Ectodermal cell (in vitro differentiated cells): Measurements from ENCODE around the gene CDK6.

Source experiments
- H3K27ac ChIP-seq: 2 replicates; pipeline ENCODE4 v1.7.0; 2013; ENCODE audit warnings: mild to moderate bottlenecking, low read depth, low read length; ENCODE audit not compliant: insufficient read depth, poor library complexity, severe bottlenecking
- H3K27me3 ChIP-seq: 2 replicates; pipeline ENCODE4 v1.7.0; 2013; ENCODE audit warnings: mild to moderate bottlenecking, low read length; ENCODE audit not compliant: insufficient read depth, control insufficient read depth, poor library complexity, severe bottlenecking
- H3K36me3 ChIP-seq: one replicate; pipeline ENCODE4 v1.7.0; 2013; ENCODE audit warnings: low read length; ENCODE audit not compliant: control insufficient read depth, insufficient read depth
- H3K4me1 ChIP-seq: one replicate; pipeline ENCODE4 v1.7.0; 2013; ENCODE audit warnings: low read length; ENCODE audit not compliant: control insufficient read depth, insufficient read depth
- H3K4me3 ChIP-seq: 2 replicates; pipeline ENCODE4 v1.7.0; 2013; ENCODE audit warnings: low read depth, low read length, control low read depth; ENCODE audit not compliant: insufficient read depth
- H3K9me3 ChIP-seq: 2 replicates; pipeline ENCODE4 v1.7.0; 2013; ENCODE audit warnings: mild to moderate bottlenecking, low read length, moderate library complexity; ENCODE audit not compliant: control insufficient read depth
- WGBS, 2 experiments: methylation state at CpG; one replicate each; pipeline ENCODE4 v1.1.7; 2013; ENCODE audit warnings: missing lambda C conversion rate in 2 of 2; 5-methylcytosine and 5-hydroxymethylcytosine counted together

CDK6 gene

DNA sequence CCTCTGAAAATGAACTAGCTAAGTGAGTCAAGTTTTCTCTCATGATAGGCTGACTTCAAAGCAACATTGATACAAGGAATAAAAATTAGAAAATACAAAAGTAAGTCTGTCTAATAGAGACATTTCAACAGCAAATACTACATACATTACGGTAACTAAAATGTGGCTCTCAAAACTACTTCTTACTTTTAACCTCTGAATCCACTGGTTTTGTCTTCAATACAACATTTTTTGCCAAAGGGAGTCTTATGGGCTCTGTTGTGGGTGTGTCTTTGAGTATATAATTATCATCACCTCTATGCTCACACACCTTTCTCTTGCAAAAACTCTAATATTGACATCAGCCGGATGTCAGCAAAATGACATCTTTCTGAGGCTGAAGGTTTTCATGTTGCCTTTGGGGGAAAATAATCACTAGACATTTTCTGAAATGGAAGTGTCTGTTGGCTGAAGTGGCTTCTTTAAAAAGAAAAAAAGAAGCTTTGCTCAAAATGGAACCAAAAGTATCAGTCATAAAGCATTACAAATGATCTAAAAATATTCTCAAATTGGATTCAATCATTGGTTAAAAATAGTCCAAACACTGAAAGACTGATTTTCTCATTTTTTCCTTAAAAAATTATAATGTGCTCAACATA, 204.4 kb downstream of the CDK6 start:
- H3K36me3 ChIP-seq, result no peaks in the 10 kb centered on the region
- no peak overlapping the region for H3K4me3 ChIP-seq
- H3K27me3 ChIP-seq, result no peaks in the 10 kb centered on the region
- no peaks in the 10 kb centered on the region for H3K9me3 ChIP-seq
- no peaks in the 10 kb centered on the region for H3K4me1 ChIP-seq
- WGBS, 2 experiments, result 100% methylated on average over 1 to 2 of the region's 2 CpGs
- H3K27ac ChIP-seq, result no peak overlapping the region

DNA sequence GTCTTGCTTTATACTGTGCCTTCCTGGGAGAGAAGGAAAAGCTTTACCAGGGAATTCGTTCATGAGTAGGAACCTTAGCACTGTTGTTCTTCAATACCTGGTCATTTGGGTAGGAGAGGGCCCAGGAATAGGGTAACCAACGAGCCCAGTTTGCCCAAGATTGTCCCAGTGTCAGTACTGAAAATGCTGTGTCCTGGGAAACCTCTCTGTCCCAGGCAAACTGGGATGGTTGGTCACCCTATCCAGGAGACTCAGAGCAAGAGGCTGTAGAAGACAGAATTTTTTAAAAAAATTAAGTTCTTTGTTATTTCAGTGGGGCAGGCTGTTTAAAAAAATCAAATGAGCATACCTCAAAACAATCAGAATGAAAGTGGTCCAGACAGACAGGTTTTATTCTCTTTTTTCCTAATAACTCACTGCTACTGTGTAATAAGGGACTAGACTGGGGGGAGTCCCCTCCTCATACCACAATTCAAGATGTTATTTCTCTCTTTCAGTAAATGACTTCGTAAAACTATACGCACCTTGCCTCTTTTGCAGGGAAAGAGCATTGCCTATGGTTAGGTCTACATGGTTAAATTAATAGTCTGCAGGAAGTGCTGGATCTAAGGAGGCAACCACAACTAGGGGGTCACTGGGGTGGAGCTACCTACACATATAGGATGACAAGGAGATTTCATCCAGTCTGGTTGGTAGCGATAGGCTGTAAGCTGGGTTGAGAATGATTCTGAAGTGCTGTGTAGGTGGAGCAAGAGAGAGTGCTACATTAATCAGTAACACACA, 205.1 kb downstream of the CDK6 start:
- Histone ChIP-seq H3K27me3 (no peaks in the 10 kb centered on the region), H3K9me3 (no peaks in the 10 kb centered on the region), H3K36me3 (no peaks in the 10 kb centered on the region), H3K4me1 (no peaks in the 10 kb centered on the region), H3K27ac (no peak overlapping the region), H3K4me3 (no peak overlapping the region)
- 90 to 97% methylated on average over 5 of the region's 5 CpGs for WGBS, 2 experiments

DNA sequence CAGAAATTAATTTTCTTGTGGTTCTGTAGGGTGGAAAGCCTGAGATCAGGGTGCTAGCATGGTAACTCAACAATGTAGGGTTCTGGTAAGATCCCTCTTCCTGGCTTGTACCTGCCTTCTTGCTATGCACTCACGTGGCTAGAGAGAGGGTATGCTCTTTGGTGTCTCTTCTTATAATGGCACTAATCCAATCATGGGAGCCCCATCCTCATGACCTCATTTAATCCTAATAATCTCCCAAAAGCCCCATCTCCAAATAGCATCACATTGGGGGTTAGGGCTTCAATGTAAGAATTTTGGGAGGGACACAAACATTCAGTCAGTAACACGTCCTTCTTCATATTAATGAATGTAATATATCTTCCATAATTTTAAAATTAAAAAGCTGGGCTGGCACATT, 206.6 kb downstream of the CDK6 start:
- no peaks in the 10 kb centered on the region for H3K4me1 ChIP-seq
- H3K27ac ChIP-seq, result no peak overlapping the region
- no peaks in the 10 kb centered on the region for H3K36me3 ChIP-seq
- 100% methylated on average over 1 to 2 of the region's 2 CpGs for WGBS, 2 experiments
- no peaks in the 10 kb centered on the region for H3K9me3 ChIP-seq
- H3K27me3 ChIP-seq, result no peaks in the 10 kb centered on the region
- H3K4me3 ChIP-seq, result no peak overlapping the region

GRCh38 chr7:92627956-92628355, 208.4 kb downstream of the CDK6 start:
- no peaks in the 10 kb centered on the region for H3K9me3 ChIP-seq
- no peaks in the 10 kb centered on the region for H3K4me1 ChIP-seq
- no peak overlapping the region for H3K27ac ChIP-seq
- no peaks in the 10 kb centered on the region for H3K36me3 ChIP-seq
- H3K27me3 ChIP-seq, result no peaks in the 10 kb centered on the region
- WGBS, 2 experiments, result 83 to 92% methylated on average over 1 to 3 of the region's 4 CpGs
- no peak overlapping the region for H3K4me3 ChIP-seq

DNA sequence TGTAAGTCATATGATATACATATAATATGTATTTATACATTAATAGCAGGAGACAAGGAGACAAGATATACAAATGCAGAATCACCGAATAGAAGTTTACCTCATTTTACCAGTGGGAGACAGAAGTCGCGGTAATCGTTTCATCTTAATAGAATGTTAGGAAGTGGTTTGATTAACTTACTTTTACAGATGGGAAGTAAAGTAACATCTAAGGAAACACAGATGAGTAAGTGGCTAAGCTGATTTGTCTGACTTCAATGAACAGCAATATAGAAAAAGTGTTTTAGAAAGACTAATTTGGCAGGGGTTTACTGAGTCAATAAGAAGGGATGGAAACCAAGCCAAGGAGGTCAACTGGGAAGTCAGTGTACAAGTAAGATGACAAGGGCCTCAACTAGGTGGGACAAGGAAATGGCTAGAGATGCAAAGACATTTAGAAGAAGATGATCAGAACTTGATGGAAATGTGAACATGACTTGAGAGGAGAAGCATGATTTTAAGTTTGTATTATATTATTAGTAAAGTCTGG, 210.0 kb downstream of the CDK6 start:
- no peaks in the 10 kb centered on the region for H3K27me3 ChIP-seq
- no peaks in the 10 kb centered on the region for H3K36me3 ChIP-seq
- 94 to 98% methylated on average over 3 to 4 of the region's 4 CpGs for WGBS, 2 experiments
- no peaks in the 10 kb centered on the region for H3K9me3 ChIP-seq
- H3K4me1 ChIP-seq, result no peaks in the 10 kb centered on the region
- H3K4me3 ChIP-seq, result no peak overlapping the region
- no peak overlapping the region for H3K27ac ChIP-seq

- H3K4me1 ChIP-seq, result no peaks in the 10 kb centered on the region
- no peak overlapping the region for H3K4me3 ChIP-seq
- no peaks in the 10 kb centered on the region for H3K36me3 ChIP-seq
- H3K9me3 ChIP-seq, result no peaks in the 10 kb centered on the region
- H3K27me3 ChIP-seq, result no peaks in the 10 kb centered on the region
- no peak overlapping the region for H3K27ac ChIP-seq
Observed at GRCh38 chr7:92625617-92626016, 210.8 kb downstream of the CDK6 start.

DNA sequence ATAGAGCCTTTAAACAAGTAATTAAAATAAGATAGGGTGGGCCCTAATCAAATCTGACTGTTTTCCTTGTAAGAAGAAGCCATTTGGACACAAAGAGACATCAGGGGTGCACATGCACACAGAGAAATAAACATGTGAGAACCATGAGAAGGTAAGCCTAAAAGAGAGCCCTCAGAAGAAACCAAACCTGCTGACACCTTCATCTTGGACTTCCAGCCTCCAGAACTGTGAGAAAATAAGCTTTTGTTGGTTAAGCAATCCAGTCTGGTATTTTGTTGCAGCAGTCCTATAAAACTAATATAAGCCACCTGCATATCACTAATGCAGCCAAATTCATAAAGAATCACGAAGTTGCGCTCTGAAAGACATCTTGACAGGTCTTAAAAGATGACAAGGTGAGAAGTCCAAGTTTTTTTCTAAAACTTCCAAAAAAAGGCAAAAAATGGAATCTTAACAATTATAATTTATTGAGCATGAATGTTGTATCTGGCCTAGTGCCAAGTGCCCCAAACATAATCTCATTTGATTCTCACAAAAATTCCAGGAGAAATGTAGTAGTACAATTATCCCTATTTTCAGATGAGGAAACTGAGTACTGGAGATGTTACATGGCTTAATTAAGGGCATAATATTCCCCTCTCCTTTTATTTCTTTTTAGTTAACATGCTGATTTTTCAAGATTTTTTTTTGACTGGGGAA, 211.9 kb downstream of the CDK6 start:
- WGBS, 2 experiments, result 93 to 100% methylated on average over 2 of the region's 2 CpGs
- Histone ChIP-seq H3K4me3 (no peak overlapping the region), H3K4me1 (no peaks in the 10 kb centered on the region)

GRCh38 chr7:92623544-92623943, 212.8 kb downstream of the CDK6 start:
- 100% methylated on average over 1 of the region's 1 CpG; no CpG with 5 or more reads in 1 of the 2 experiments for WGBS, 2 experiments
- Histone ChIP-seq H3K36me3 (no peaks in the 10 kb centered on the region), H3K27ac (no peak overlapping the region), H3K27me3 (no peaks in the 10 kb centered on the region), H3K9me3 (no peaks in the 10 kb centered on the region), H3K4me1 (no peaks in the 10 kb centered on the region), H3K4me3 (no peak overlapping the region)

More for the DNA sequence above, 211.9 kb downstream of the CDK6 start:
- no peak overlapping the region for H3K27ac ChIP-seq
- H3K27me3 ChIP-seq, result no peaks in the 10 kb centered on the region
- no peaks in the 10 kb centered on the region for H3K36me3 ChIP-seq
- no peaks in the 10 kb centered on the region for H3K9me3 ChIP-seq

GRCh38 chr7:92622685-92623084, 213.7 kb downstream of the CDK6 start:
- no peaks in the 10 kb centered on the region for H3K27me3 ChIP-seq
- no peaks in the 10 kb centered on the region for H3K36me3 ChIP-seq
- H3K9me3 ChIP-seq, result no peaks in the 10 kb centered on the region
- H3K4me1 ChIP-seq, result no peaks in the 10 kb centered on the region
- H3K4me3 ChIP-seq, result no peak overlapping the region
- H3K27ac ChIP-seq, result no peak overlapping the region
- 73 to 94% methylated on average over 1 to 2 of the region's 3 CpGs for WGBS, 2 experiments

GRCh38 chr7:92622030-92622429, 214.3 kb downstream of the CDK6 start:
- no peak overlapping the region for H3K27ac ChIP-seq
- 89 to 95% methylated on average over 2 of the region's 2 CpGs for WGBS, 2 experiments

More at GRCh38 chr7:92622030-92622429, 214.3 kb downstream of the CDK6 start:
- H3K4me3 ChIP-seq, result no peak overlapping the region
- H3K4me1 ChIP-seq, result no peaks in the 10 kb centered on the region
- H3K9me3 ChIP-seq, result no peaks in the 10 kb centered on the region
- H3K36me3 ChIP-seq, result no peaks in the 10 kb centered on the region
- H3K27me3 ChIP-seq, result no peaks in the 10 kb centered on the region
